HG02588 (cell line): ENCODE data around the gene TTC1.
"Not testable (repeated sequence)": the region's sequence is repeated elsewhere in the genome, so short reads cannot be mapped to it uniquely, and the experiment has no call there.

ENCODE experiments used
- ATAC-seq: cut with Tn5 transposase; IDR thresholded peaks from one replicate; pipeline ENCODE4 v1.9.1; 2021; ENCODE audit warnings: mild to moderate bottlenecking, moderate library complexity; ENCODE audit not compliant: unreplicated experiment

The TTC1 gene

GRCh38 chr5:160008877-160009590, at the start of gene TTC1:
Gene TTC1, plus strand, starts transcription at chr5:160009139. Its CDS starts 1,390 bp downstream, at chr5:160010529.
- ATAC-seq, result peak; percentile 100

- ATAC-seq, result no peak
Observed at GRCh38 chr5:159961176-159962160, 47.5 kb upstream of the TTC1 start.

- no peak for ATAC-seq
Observed at GRCh38 chr5:159962214-159962613, 46.7 kb upstream of the TTC1 start.

- no peak for ATAC-seq
Observed at GRCh38 chr5:159963935-159964334, 45.0 kb upstream of the TTC1 start.

- ATAC-seq, result no peak
Observed at GRCh38 chr5:159965031-159965837, 43.7 kb upstream of the TTC1 start.

GRCh38 chr5:159965838-159966128, 43.2 kb upstream of the TTC1 start:
- not testable (repeated sequence) for ATAC-seq

- ATAC-seq, result no peak
Observed at GRCh38 chr5:159969966-159970365, 39.0 kb upstream of the TTC1 start.

GRCh38 chr5:159971038-159971437, 37.9 kb upstream of the TTC1 start:
- ATAC-seq, result no peak

- ATAC-seq, result no peak
Observed at GRCh38 chr5:159971514-159971913, 37.4 kb upstream of the TTC1 start.

GRCh38 chr5:159971931-159972461, 36.9 kb upstream of the TTC1 start:
- ATAC-seq, result no peak

GRCh38 chr5:159972538-159973362, 36.2 kb upstream of the TTC1 start:
- no peak for ATAC-seq

- ATAC-seq, result no peak
Observed at GRCh38 chr5:159975462-159976019, 33.4 kb upstream of the TTC1 start.

GRCh38 chr5:159976921-159977320, 32.0 kb upstream of the TTC1 start:
- no peak for ATAC-seq

- no peak for ATAC-seq
Observed at GRCh38 chr5:159978358-159978757, 30.6 kb upstream of the TTC1 start.

GRCh38 chr5:159982421-159983173, 26.3 kb upstream of the TTC1 start:
- ATAC-seq, result no peak

GRCh38 chr5:159987031-159987674, 21.8 kb upstream of the TTC1 start:
- ATAC-seq, result peak; percentile 94

- ATAC-seq, result no peak
Observed at GRCh38 chr5:159990506-159990905, 18.4 kb upstream of the TTC1 start.

- no peak for ATAC-seq
Observed at GRCh38 chr5:159992566-159992965, 16.4 kb upstream of the TTC1 start.

GRCh38 chr5:159993194-159993593, 15.7 kb upstream of the TTC1 start:
- ATAC-seq, result no peak
